Panc1 (cell line): ENCODE measurements around the gene DBH.

Experiments used
- TCF7L2 ChIP-seq: IDR thresholded peaks from 2 replicates; pipeline ENCODE4 v1.6.1; 2011; ENCODE audit warnings: mild to moderate bottlenecking, low read depth, low read length, inconsistent platforms
- TF ChIP-seq, protein P1 (sequence below): fragments of 450-650 bp; IDR thresholded peaks from 2 replicates; pipeline ENCODE4 v1.5.1; 2017; ENCODE audit warnings: mild to moderate bottlenecking
- TF ChIP-seq, protein P2 (sequence below), 2 experiments: IDR thresholded peaks; 2 replicates each; pipeline ENCODE4 v1.6.1; 2011 to 2012; ENCODE audit warnings: low read depth in 2 of 2, control low read depth in 1 of 2, low read length in 1 of 2, mild to moderate bottlenecking in 1 of 2, moderate library complexity in 1 of 2; ENCODE audit not compliant: insufficient read depth in 1 of 2

DNA sequence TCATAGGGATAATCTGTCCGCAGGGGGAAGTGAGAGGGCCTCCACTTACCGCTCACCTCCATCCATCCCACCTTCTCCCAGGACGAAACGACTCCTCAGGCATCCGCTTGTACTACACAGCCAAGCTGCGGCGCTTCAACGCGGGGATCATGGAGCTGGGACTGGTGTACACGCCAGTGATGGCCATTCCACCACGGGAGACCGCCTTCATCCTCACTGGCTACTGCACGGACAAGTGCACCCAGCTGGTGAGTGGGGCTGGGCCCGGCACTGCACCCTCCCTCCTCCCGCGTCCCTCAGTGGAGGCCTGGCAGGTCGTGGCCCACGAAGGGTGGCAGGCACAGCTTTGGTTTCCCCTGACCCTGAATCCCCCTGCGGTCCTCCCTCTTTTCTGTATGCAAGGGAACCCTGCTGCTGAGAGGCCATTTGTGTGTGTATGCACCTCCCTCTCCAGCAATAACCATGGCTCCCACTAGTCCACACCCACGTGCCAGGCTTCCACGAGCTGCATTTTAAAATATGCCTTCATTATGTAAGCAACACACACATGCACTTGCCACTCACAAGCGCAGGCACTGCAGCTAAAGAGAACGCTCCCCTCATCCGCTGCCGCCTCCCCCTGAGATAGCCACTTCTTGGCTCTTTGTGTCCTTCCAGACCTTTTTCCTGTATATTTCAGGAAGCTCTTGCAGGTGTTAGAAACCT lies 11.8 kb downstream of the DBH start:
- TF ChIP-seq, protein P1, sequence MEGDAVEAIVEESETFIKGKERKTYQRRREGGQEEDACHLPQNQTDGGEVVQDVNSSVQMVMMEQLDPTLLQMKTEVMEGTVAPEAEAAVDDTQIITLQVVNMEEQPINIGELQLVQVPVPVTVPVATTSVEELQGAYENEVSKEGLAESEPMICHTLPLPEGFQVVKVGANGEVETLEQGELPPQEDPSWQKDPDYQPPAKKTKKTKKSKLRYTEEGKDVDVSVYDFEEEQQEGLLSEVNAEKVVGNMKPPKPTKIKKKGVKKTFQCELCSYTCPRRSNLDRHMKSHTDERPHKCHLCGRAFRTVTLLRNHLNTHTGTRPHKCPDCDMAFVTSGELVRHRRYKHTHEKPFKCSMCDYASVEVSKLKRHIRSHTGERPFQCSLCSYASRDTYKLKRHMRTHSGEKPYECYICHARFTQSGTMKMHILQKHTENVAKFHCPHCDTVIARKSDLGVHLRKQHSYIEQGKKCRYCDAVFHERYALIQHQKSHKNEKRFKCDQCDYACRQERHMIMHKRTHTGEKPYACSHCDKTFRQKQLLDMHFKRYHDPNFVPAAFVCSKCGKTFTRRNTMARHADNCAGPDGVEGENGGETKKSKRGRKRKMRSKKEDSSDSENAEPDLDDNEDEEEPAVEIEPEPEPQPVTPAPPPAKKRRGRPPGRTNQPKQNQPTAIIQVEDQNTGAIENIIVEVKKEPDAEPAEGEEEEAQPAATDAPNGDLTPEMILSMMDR, result no peak
- TF ChIP-seq, protein P2, sequence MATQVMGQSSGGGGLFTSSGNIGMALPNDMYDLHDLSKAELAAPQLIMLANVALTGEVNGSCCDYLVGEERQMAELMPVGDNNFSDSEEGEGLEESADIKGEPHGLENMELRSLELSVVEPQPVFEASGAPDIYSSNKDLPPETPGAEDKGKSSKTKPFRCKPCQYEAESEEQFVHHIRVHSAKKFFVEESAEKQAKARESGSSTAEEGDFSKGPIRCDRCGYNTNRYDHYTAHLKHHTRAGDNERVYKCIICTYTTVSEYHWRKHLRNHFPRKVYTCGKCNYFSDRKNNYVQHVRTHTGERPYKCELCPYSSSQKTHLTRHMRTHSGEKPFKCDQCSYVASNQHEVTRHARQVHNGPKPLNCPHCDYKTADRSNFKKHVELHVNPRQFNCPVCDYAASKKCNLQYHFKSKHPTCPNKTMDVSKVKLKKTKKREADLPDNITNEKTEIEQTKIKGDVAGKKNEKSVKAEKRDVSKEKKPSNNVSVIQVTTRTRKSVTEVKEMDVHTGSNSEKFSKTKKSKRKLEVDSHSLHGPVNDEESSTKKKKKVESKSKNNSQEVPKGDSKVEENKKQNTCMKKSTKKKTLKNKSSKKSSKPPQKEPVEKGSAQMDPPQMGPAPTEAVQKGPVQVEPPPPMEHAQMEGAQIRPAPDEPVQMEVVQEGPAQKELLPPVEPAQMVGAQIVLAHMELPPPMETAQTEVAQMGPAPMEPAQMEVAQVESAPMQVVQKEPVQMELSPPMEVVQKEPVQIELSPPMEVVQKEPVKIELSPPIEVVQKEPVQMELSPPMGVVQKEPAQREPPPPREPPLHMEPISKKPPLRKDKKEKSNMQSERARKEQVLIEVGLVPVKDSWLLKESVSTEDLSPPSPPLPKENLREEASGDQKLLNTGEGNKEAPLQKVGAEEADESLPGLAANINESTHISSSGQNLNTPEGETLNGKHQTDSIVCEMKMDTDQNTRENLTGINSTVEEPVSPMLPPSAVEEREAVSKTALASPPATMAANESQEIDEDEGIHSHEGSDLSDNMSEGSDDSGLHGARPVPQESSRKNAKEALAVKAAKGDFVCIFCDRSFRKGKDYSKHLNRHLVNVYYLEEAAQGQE (IDR thresholded peaks at IDR 0.05; ENCODE audit: insufficient read depth in 1 of 2, low read depth in 2 of 2, low read length in 1 of 2), result no peak
- TF ChIP-seq TCF7L2, result no peak
